Cardiac fibroblast (primary cell): Measurements from ENCODE around the gene THSD7B.
A peak's percentile ranks its signal among the peaks of the same experiment; 100 is the strongest.

Experiments used
- DNase-seq, 2 donors: peaks; one replicate each; pipeline versions ENCODE4 v3.0.0 to v3.0.0-alpha.2; 2010; ENCODE audit warnings: low read depth in 2 of 2
- H3K4me3 ChIP-seq, 2 donors: replicated peaks in 1 of 2; 1 replicate in 1 of 2; 2 replicates in 1 of 2; pipeline ENCODE4 v1.5.1; 2011; ENCODE audit warnings: low read depth in 2 of 2, low read length in 2 of 2, mild to moderate bottlenecking in 2 of 2, moderate library complexity in 1 of 2
- CTCF ChIP-seq: IDR thresholded peaks from one replicate; pipeline ENCODE4 v1.5.1; 2011; ENCODE audit warnings: low read depth, mild to moderate bottlenecking, low read length, inconsistent platforms

THSD7B gene

GRCh38 chr2:137511526-137511925, 746.2 kb downstream of the THSD7B start:
- H3K4me3 ChIP-seq = no peak overlapping the region
- TF ChIP-seq CTCF = no peak
- no peak for DNase-seq

DNA sequence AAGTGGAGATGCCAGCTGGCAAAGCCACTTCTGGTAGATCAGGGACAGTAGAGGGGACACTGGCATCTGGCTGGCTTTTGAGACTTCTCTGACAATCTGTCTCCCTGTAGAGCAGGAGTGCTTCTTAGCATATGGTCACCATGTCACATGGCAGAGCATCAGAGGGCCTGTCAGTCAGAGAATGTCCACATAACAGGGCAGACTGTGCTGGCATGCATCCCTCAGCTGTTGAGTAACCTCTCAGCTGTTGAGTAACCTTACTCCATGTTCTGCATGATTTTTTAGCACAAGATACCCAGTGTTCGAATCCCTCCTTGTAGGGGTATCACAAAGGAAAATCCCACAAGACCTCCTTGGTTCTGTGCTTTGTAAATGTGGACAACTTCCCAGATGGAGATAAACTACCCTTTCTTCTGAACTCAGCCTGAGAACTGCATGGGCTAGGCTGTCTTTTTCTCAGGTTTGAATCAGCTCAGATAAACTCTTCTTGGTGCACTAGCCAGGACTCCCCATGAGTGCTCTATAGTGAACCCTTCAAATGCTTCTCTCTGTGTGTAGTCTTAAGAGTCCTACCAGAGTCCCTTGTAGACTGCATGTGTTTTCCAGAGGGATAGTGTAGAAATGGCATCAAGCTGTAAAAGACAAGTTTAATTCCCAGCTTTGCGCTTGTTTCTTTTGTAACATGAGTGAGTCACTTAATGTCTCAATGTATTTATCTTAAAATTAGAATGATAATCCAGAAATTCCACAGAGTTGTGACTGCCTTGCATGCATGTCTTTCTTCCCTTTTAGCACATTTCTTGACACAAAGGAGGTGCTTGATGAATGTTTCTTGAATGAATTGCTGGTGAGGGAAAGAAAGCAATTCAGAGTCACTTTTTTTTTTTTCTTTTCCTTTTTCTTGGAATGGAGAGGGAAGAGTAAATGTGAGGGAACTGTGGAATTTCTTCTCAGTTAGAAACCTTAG, 756.6 kb downstream of the THSD7B start:
- TF ChIP-seq CTCF = no peak
- DNase-seq = no peak
- no peak overlapping the region for H3K4me3 ChIP-seq

DNA sequence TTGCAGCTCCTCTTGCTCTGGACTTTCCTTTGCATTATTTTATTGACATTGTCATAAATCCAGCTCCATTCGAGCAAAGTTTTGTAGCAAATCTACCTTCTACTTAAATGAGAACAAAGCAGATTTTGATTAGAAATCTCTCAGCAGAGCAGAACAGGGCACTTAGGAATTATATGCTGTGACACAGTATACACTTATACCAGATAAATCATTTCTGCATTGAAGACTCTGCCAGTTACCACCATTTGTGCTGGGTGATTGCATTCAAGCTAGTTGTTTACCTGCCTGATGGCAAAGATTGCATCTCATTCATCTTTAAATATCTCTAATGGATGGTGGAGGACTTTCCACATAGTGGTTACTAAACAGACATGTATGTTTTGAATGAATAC, 757.3 kb downstream of the THSD7B start:
- no peak for TF ChIP-seq CTCF
- H3K4me3 ChIP-seq = no peak overlapping the region
- no peak for DNase-seq

DNA sequence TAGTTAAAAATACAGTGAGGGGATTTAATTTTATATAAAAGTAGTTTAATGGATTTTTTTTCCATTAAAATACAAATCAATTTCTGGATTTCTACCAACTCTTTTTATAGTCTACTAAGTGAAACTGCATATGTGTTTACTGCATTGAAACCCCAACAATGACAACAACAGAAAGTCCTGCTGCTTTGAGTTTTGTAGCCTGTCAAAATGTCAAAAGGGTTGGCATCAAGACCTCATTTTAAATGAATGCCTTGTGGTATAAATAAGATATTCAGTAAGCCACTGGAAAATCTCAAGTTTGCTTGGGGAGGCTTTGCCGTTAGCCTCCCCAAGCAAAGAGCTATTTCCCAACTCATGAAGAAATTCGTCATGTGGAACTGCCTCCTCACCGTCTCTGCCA, 758.6 kb downstream of the THSD7B start:
- no peak for DNase-seq
- TF ChIP-seq CTCF = no peak
- H3K4me3 ChIP-seq = no peak overlapping the region

GRCh38 chr2:137525132-137525531, 759.8 kb downstream of the THSD7B start:
- no peak for DNase-seq
- TF ChIP-seq CTCF = no peak
- H3K4me3 ChIP-seq = no peak overlapping the region

- TF ChIP-seq CTCF = no peak
- H3K4me3 ChIP-seq = no peak overlapping the region
- DNase-seq = no peak
These were observed 760.4 kb downstream of the THSD7B start for GRCh38 chr2:137525641-137526190.

GRCh38 chr2:137535897-137536296, 770.6 kb downstream of the THSD7B start:
- H3K4me3 ChIP-seq = no peak overlapping the region
- TF ChIP-seq CTCF = no peak
- peak in 1 of 2 donors; percentile 0 for DNase-seq
